Measurements from ENCODE around the gene MAP7D1. TPM values are rescaled to one million over a fixed set of nuclear protein-coding genes. Genes with fewer than 3 reads are reported as not detected.

MAP7D1 gene
- total and polyA plus RNA-seq, 2 donors (not counting 3 experiments of a cell fraction or from before 2014, with no cell fraction given), result 69.7 to 193 TPM

DNA sequence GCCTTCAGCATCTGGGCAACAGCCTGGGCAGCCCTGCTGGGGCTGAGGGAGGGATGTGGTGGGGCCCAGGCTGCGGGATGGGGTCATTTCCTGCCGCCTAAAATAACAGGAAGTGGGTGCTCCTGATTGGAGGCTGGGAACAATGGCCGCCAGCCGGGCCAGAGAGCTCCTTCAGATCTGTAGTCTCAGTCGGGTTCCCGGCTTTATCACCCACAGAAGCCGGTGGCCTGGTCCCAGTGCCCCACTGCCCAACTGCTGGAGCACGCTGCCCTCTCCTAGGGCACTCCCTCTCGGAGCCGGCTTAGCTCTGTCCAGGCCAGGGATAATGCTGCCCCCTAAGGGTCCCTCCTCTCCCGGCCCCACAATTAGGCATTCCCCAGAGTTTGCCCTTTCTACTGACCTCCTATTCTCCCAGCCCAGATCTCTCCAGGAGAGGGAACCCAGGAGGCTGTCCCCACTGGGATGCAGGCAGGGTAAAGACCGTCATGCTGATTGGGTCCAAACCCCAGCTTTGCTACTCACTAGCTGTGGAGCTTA lies 5.1 kb downstream of the MAP7D1 start:
- H3K4me1 ChIP-seq (ENCODE audit: control insufficient read depth, extremely low read depth, insufficient read depth, low read length), result peaks cover 51% of the 10 kb centered on the region
- peak; percentile 98 for FAIRE-seq

More for the DNA sequence above, 5.1 kb downstream of the MAP7D1 start:
- TF ChIP-seq, protein P1, sequence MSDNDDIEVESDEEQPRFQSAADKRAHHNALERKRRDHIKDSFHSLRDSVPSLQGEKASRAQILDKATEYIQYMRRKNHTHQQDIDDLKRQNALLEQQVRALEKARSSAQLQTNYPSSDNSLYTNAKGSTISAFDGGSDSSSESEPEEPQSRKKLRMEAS (IDR thresholded peaks at IDR 0.05; ENCODE audit: insufficient read depth, insufficient read length), result no peak
- TF ChIP-seq FOS (IDR thresholded peaks at IDR 0.05; ENCODE audit: borderline replicate concordance, insufficient read depth, low read length) (peak; percentile 33), POLR2AphosphoS5 (IDR thresholded peaks at IDR 0.05; ENCODE audit: insufficient read depth, low read depth, low read length) (peak; percentile 95), JUN (IDR thresholded peaks at IDR 0.05; ENCODE audit: borderline replicate concordance, insufficient read depth, insufficient read length, low read depth) (peak; percentile 41), POLR2A (IDR thresholded peaks at IDR 0.05; ENCODE audit: low read depth, low read length) (peak; percentile 86), EZH2 (IDR thresholded peaks at IDR 0.05; ENCODE audit: borderline replicate concordance, low read depth, low read length, severe bottlenecking) (no peak), GATA2 (IDR thresholded peaks at IDR 0.05; ENCODE audit: insufficient read depth, insufficient read length, low read depth, low read length) (no peak), MYC (IDR thresholded peaks at IDR 0.05; ENCODE audit: low read depth, low read length) (no peak)
- TF ChIP-seq, protein P2, sequence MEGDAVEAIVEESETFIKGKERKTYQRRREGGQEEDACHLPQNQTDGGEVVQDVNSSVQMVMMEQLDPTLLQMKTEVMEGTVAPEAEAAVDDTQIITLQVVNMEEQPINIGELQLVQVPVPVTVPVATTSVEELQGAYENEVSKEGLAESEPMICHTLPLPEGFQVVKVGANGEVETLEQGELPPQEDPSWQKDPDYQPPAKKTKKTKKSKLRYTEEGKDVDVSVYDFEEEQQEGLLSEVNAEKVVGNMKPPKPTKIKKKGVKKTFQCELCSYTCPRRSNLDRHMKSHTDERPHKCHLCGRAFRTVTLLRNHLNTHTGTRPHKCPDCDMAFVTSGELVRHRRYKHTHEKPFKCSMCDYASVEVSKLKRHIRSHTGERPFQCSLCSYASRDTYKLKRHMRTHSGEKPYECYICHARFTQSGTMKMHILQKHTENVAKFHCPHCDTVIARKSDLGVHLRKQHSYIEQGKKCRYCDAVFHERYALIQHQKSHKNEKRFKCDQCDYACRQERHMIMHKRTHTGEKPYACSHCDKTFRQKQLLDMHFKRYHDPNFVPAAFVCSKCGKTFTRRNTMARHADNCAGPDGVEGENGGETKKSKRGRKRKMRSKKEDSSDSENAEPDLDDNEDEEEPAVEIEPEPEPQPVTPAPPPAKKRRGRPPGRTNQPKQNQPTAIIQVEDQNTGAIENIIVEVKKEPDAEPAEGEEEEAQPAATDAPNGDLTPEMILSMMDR (IDR thresholded peaks at IDR 0.05; ENCODE audit: extremely low read depth in 1 of 2, insufficient read depth in 1 of 2, low read depth in 1 of 2, low read length in 2 of 2), result peak; percentile 29 to 36
- Histone ChIP-seq H3K4me2 (ENCODE audit: insufficient read depth, low read length) (peak overlapping the region; percentile 87), H3K79me2 (ENCODE audit: control insufficient read depth, insufficient read depth, low read length) (peaks cover 100% of the 10 kb centered on the region), H3K9ac (replicated peaks; ENCODE audit: extremely low read depth, insufficient read depth, low read length) (peak overlapping the region; percentile 90), H3K36me3 (ENCODE audit: control insufficient read depth in 2 of 2, extremely low read depth in 1 of 2, insufficient read depth in 2 of 2, low read length in 2 of 2) (no peaks in the 10 kb centered on the region), H3K27me3 (ENCODE audit: control insufficient read depth in 2 of 2, insufficient read depth in 2 of 2, low read length in 2 of 2) (no peaks in the 10 kb centered on the region), H3K9me1 (replicated peaks; ENCODE audit: control insufficient read depth, extremely low read depth, insufficient read depth, low read length) (no peaks in the 10 kb centered on the region), H3K27ac (ENCODE audit: insufficient read depth, low read depth, low read length) (peak overlapping the region; percentile 97), H3K9me3 (replicated peaks; ENCODE audit: control insufficient read depth, insufficient read depth, low read length) (no peaks in the 10 kb centered on the region), H4K20me1 (replicated peaks; ENCODE audit: control insufficient read depth, extremely low read depth, insufficient read depth, low read length) (peaks cover 2% of the 10 kb centered on the region), H3K4me3 (replicated peaks in 1 of 3; ENCODE audit: insufficient read depth in 1 of 3, low read depth in 1 of 3, low read length in 3 of 3) (peak overlapping the region; percentile 26 to 66 (median 36)), H2AFZ (ENCODE audit: low read depth, low read length) (peak overlapping the region; percentile 4)
- ChIA-PET POLR2A (interaction anchor here (0.5 to 2.8 kb wide), 6 partner anchors 9 to 1177 kb away, joined by 4 to 19 read pairs (median 10); partner anchors contain the start of gene TRAPPC3), CTCF (interaction anchor here (1.0 to 4.8 kb wide), 11 partner anchors 11 to 206 kb away, joined by 3 to 62 read pairs (median 13); partner anchors contain the start of genes EVA1B, THRAP3 and TRAPPC3)
- no TSS peak for BruUV-seq (replicated peaks)
- peak; percentile 83 for DNase-seq (ENCODE audit: low read depth, low spot score)
- dilution Hi-C loops (cut with MboI; ENCODE audit: extremely low pct_ligation_motif_present, low sequenced_read_pairs), result no loop called here
- intact Hi-C loops (cut with micrococcal nuclease), result loop anchor here (1.0 kb wide), 4 partner anchors 12 to 27 kb away; partner anchors contain the start of gene TRAPPC3
